Measurements from ENCODE around the gene TMIGD1.

DNA sequence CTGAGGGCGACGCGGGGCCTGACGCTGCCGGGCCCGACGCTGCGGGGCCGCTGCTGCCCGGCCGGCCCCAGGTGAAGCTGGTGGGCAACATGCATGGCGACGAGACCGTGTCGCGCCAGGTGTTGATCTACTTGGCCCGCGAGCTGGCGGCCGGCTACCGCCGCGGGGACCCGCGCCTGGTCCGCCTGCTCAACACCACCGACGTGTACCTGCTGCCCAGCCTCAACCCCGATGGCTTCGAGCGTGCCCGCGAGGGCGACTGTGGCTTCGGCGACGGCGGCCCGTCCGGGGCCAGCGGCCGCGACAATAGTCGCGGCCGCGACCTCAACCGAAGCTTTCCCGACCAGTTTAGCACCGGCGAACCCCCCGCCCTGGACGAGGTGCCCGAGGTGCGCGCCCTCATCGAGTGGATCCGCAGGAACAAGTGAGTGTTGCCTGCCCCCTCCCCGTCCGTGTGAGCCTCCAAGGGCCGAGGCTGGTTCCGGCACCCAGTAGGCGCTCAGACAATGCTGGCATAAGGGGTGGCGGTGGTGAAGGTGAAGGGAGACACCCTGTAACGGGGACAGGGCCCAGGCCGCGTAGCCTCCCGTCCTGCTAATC is 45.5 kb upstream of the TMIGD1 start:
- TF ChIP-seq EZH2 (IDR thresholded peaks at IDR 0.05; ENCODE audit: low read length) = no peak
- TF ChIP-seq CTCF (optimal IDR thresholded peaks at IDR 0.05 in 1 of 3, IDR thresholded peaks at IDR 0.05 in 1 of 3, conservative IDR thresholded peaks at IDR 0.05 in 1 of 3; ENCODE audit: extremely low read depth in 1 of 3, insufficient read depth in 2 of 3, low read length in 3 of 3) = no peak

All from keratinocyte (primary cell).